Trophoblast cell (in vitro differentiated cells and primary cell): ENCODE measurements around the gene SCP2D1.

Experiments used
- DNase-seq, 2 donors: peaks; one replicate each; pipeline ENCODE4 v3.0.0-alpha.2; 2016
- H2AFZ ChIP-seq: 2 replicates; pipeline ENCODE4 v1.6.1; 2013; ENCODE audit warnings: low read length, moderate library complexity, mild to moderate bottlenecking; ENCODE audit not compliant: insufficient read depth, poor library complexity
- H2AK5ac ChIP-seq: 2 replicates; pipeline ENCODE4 v1.6.1; 2013; ENCODE audit warnings: mild to moderate bottlenecking, low read length
- H2BK120ac ChIP-seq: 2 replicates; pipeline ENCODE4 v1.6.1; 2013; ENCODE audit warnings: low read length, mild to moderate bottlenecking, moderate library complexity; ENCODE audit not compliant: insufficient read depth, poor library complexity
- H2BK12ac ChIP-seq: 2 replicates; pipeline ENCODE4 v1.6.1; 2013; ENCODE audit warnings: mild to moderate bottlenecking, low read length, moderate library complexity
- H2BK5ac ChIP-seq: 2 replicates; pipeline ENCODE4 v1.6.1; 2013; ENCODE audit warnings: low read length, low read depth, moderate library complexity, mild to moderate bottlenecking; ENCODE audit not compliant: poor library complexity
- H3K14ac ChIP-seq: 2 replicates; pipeline ENCODE4 v1.6.1; 2013; ENCODE audit warnings: mild to moderate bottlenecking, low read length
- H3K18ac ChIP-seq: 2 replicates; pipeline ENCODE4 v1.6.1; 2013; ENCODE audit warnings: mild to moderate bottlenecking, low read length
- H3K23ac ChIP-seq: 2 replicates; pipeline ENCODE4 v1.6.1; 2013; ENCODE audit warnings: low read length
- H3K27ac ChIP-seq: 2 replicates; pipeline ENCODE4 v1.5.1; 2013; ENCODE audit warnings: low read depth, mild to moderate bottlenecking, inconsistent platforms, low read length, moderate library complexity
- H3K27me3 ChIP-seq: 2 replicates; pipeline ENCODE4 v1.6.1; 2013; ENCODE audit warnings: inconsistent platforms, mild to moderate bottlenecking, low read length, moderate library complexity; ENCODE audit not compliant: insufficient read depth
- H3K36me3 ChIP-seq, 2 experiments: 1 replicate in 1 of 2; 2 replicates in 1 of 2; pipeline ENCODE4 v1.6.1; 2013; ENCODE audit warnings: low read length in 2 of 2, mild to moderate bottlenecking in 2 of 2, moderate library complexity in 1 of 2; ENCODE audit not compliant: insufficient read depth in 2 of 2, control insufficient read depth in 1 of 2
- H3K4ac ChIP-seq: 2 replicates; pipeline ENCODE4 v1.6.1; 2013; ENCODE audit warnings: low read depth, mild to moderate bottlenecking, low read length, moderate library complexity
- H3K4me1 ChIP-seq, 2 experiments: 1 replicate in 1 of 2; 2 replicates in 1 of 2; pipeline ENCODE4 v1.6.1; 2013; ENCODE audit warnings: low read length in 2 of 2, mild to moderate bottlenecking in 2 of 2, moderate library complexity in 1 of 2; ENCODE audit not compliant: insufficient read depth in 2 of 2, control insufficient read depth in 1 of 2
- H3K4me2 ChIP-seq: 2 replicates; pipeline ENCODE4 v1.6.1; 2013; ENCODE audit warnings: inconsistent platforms, mild to moderate bottlenecking, low read length, moderate library complexity
- H3K4me3 ChIP-seq: 2 replicates; pipeline ENCODE4 v1.5.1; 2013; ENCODE audit warnings: mild to moderate bottlenecking, low read depth, low read length, inconsistent platforms
- H3K79me1 ChIP-seq: one replicate; pipeline ENCODE4 v1.6.1; 2013; ENCODE audit warnings: low read length
- H3K79me2 ChIP-seq: 2 replicates; pipeline ENCODE4 v1.6.1; 2013; ENCODE audit warnings: low read length, mild to moderate bottlenecking; ENCODE audit not compliant: control insufficient read depth, insufficient read depth, poor library complexity
- H3K9ac ChIP-seq: 2 replicates; pipeline ENCODE4 v1.6.1; 2013; ENCODE audit warnings: mild to moderate bottlenecking, low read length
- H3K9me3 ChIP-seq: 2 replicates; pipeline ENCODE4 v1.6.1; 2013; ENCODE audit warnings: low read depth, mild to moderate bottlenecking, control low read depth, inconsistent platforms, low read length; ENCODE audit not compliant: insufficient read depth
- H4K12ac ChIP-seq: 2 replicates; pipeline ENCODE4 v1.6.1; 2013; ENCODE audit warnings: low read depth, mild to moderate bottlenecking, low read length, moderate library complexity
- H4K8ac ChIP-seq: 2 replicates; pipeline ENCODE4 v1.6.1; 2013; ENCODE audit warnings: low read depth, mild to moderate bottlenecking, low read length, moderate library complexity
- H4K91ac ChIP-seq: one replicate; pipeline ENCODE4 v1.6.1; 2013; ENCODE audit warnings: low read depth, mild to moderate bottlenecking, low read length, moderate library complexity
- WGBS: extraction: QIAGEN DNeasy Blood & Tissue Kit; methylation state at CpG from one replicate; pipeline ENCODE4 v1.1.7; 2013; ENCODE audit warnings: missing lambda C conversion rate; ENCODE audit not compliant: insufficient read length, insufficient coverage; ENCODE audit errors: extremely low coverage; 5-methylcytosine and 5-hydroxymethylcytosine counted together

Gene SCP2D1

DNA sequence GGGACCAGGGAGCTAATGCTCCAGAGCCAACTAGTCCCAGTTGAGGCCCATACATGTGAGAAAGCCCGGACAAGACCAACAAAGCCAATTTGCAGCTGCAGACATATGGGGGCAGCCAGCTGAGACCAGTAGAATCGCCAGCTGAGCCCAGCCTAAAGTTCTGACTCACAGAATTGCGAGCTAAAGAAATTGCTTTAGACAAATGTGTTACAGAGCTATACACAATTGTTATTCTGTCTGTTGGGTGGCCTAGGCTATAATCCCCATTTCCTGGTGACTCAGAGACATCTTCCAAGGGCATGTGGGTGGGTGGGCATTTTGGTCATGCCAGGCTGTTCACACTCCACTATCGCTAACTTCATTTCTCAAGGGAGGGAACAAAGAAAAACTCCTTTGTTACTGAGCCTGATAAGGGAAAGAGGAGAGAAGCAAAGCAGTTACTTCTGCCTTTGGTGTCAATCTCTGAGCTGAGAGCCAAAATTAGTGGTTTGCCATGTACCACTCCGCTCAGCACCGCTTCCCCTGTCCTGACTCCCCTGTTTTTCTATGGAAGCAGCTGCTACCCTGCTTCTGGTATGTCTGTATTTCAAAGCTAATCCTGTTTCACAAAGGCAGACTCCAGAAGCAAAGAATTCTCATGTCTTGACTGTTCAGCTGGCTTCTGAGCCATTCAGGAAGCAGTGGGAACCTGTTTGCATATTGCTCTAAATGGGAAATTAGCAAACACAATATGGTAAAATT lies 26.1 kb downstream of the SCP2D1 start:
- no peak overlapping the region for H2BK5ac ChIP-seq
- no peak overlapping the region for H3K4me3 ChIP-seq
- no peak overlapping the region for H4K12ac ChIP-seq
- no peak overlapping the region for H2AK5ac ChIP-seq
- H3K4me1 ChIP-seq = no peaks in the 10 kb centered on the region
- no peaks in the 10 kb centered on the region for H3K79me1 ChIP-seq
- H3K14ac ChIP-seq = no peak overlapping the region
- no peak overlapping the region for H3K9ac ChIP-seq
- H3K27ac ChIP-seq = no peak overlapping the region
- H4K8ac ChIP-seq = no peak overlapping the region
- no CpG with 5 or more reads among the region's 6 CpGs for WGBS
- no peaks in the 10 kb centered on the region for H3K27me3 ChIP-seq
- H2BK120ac ChIP-seq = no peak overlapping the region
- no peaks in the 10 kb centered on the region for H3K36me3 ChIP-seq
- no peak overlapping the region for H3K18ac ChIP-seq
- DNase-seq = no peak
- no peaks in the 10 kb centered on the region for H3K79me2 ChIP-seq
- H2AFZ ChIP-seq = no peak overlapping the region
- no peaks in the 10 kb centered on the region for H3K9me3 ChIP-seq
- H3K4me2 ChIP-seq = no peak overlapping the region
- no peak overlapping the region for H4K91ac ChIP-seq
- H3K4ac ChIP-seq = no peak overlapping the region
- no peak overlapping the region for H2BK12ac ChIP-seq
- H3K23ac ChIP-seq = no peak overlapping the region

DNA sequence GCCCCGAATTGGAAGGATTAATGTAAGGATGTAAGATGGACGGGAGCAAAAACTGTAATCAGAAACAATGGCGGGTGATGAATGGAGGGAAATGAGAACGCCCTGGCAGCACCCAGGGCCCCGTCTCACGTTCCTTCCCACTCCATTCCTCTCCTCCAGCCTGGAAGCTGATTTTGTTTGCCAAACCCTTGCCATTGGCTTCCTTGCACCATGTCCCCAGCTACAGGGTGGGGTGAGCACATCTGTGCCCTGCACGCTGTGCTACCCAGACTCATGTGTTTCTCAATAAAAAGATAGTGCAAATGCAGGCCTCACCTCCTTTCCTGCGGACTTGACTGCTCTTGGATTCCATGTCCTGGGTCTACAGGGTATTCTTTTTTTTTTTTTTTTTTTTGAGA lies 26.7 kb downstream of the SCP2D1 start:
- H3K4me1 ChIP-seq = no peaks in the 10 kb centered on the region
- H4K91ac ChIP-seq = no peak overlapping the region
- no peak overlapping the region for H2AFZ ChIP-seq
- no peak overlapping the region for H2AK5ac ChIP-seq
- H3K79me2 ChIP-seq = no peaks in the 10 kb centered on the region
- H3K9me3 ChIP-seq = no peaks in the 10 kb centered on the region
- no CpG with 5 or more reads among the region's 8 CpGs for WGBS
- no peak overlapping the region for H4K8ac ChIP-seq
- no peak overlapping the region for H2BK120ac ChIP-seq
- no peak overlapping the region for H3K23ac ChIP-seq
- H2BK5ac ChIP-seq = no peak overlapping the region
- no peak overlapping the region for H3K4me2 ChIP-seq
- no peak for DNase-seq
- no peak overlapping the region for H4K12ac ChIP-seq
- H3K9ac ChIP-seq = no peak overlapping the region
- no peak overlapping the region for H3K27ac ChIP-seq
- H3K14ac ChIP-seq = no peak overlapping the region
- H2BK12ac ChIP-seq = no peak overlapping the region
- no peak overlapping the region for H3K4me3 ChIP-seq
- H3K27me3 ChIP-seq = no peaks in the 10 kb centered on the region
- H3K4ac ChIP-seq = no peak overlapping the region
- H3K79me1 ChIP-seq = no peaks in the 10 kb centered on the region
- H3K18ac ChIP-seq = no peak overlapping the region
- H3K36me3 ChIP-seq = no peaks in the 10 kb centered on the region

DNA sequence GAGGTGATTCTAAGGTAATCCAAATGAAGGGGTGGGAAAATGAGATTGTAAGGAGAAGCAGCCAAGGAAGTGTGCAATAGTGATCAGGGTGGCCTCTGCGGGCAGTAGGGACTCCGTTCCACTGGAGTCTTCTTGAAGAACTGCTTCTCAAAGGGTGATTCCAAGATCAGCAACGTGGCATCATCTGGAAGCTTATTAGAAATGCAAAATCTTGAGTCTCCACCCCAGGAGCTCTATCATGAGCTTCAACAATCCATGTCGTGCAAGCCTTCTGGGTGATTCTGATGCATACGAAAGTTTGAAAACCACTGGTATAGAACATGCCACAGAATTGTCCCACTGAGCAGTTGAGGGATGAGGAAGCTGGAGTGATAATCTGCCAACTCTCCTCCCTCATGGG lies 31.4 kb downstream of the SCP2D1 start:
- no peak overlapping the region for H3K27ac ChIP-seq
- no peak overlapping the region for H3K4ac ChIP-seq
- H3K79me2 ChIP-seq = no peaks in the 10 kb centered on the region
- H2BK120ac ChIP-seq = no peak overlapping the region
- H3K18ac ChIP-seq = no peak overlapping the region
- H2BK5ac ChIP-seq = no peak overlapping the region
- H2BK12ac ChIP-seq = no peak overlapping the region
- no peak overlapping the region for H4K12ac ChIP-seq
- no peak overlapping the region for H3K4me3 ChIP-seq
- H3K79me1 ChIP-seq = no peaks in the 10 kb centered on the region
- no peak overlapping the region for H3K9ac ChIP-seq
- H4K91ac ChIP-seq = no peak overlapping the region
- WGBS = no CpG with 5 or more reads among the region's 5 CpGs
- no peaks in the 10 kb centered on the region for H3K36me3 ChIP-seq
- H3K27me3 ChIP-seq = no peaks in the 10 kb centered on the region
- no peak overlapping the region for H2AK5ac ChIP-seq
- H3K9me3 ChIP-seq = no peaks in the 10 kb centered on the region
- no peak overlapping the region for H4K8ac ChIP-seq
- H2AFZ ChIP-seq = no peak overlapping the region
- no peak overlapping the region for H3K4me2 ChIP-seq
- DNase-seq = no peak
- no peak overlapping the region for H3K14ac ChIP-seq
- H3K23ac ChIP-seq = no peak overlapping the region
- no peaks in the 10 kb centered on the region for H3K4me1 ChIP-seq

DNA sequence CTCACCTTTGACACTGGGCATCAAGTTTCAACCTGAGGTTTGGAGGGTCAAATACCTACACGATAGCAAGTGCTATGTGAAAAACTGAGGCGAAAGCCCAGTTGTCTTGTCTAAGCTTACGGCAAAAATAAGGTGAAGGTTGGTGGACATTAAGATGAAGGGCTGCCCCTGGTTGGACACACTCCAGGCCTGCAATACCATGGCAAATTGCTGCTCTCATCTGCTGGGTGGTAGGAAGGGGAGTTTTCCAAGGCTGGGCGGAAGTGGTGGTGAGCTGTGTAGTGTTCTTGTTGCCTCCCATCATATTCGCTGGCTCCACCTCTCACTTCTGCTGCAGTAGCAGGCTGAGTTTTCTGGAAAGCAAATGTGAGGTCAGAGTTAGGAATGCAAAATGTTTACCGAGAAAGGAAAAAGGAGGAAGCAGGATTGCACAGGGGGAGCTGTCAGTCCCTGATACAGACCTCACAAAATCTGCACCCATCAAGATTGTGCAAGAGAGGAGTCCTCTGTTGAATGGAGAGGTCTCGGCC lies 33.7 kb downstream of the SCP2D1 start:
- Histone ChIP-seq H3K27ac (no peak overlapping the region), H3K9ac (no peak overlapping the region), H3K23ac (no peak overlapping the region), H2BK5ac (no peak overlapping the region), H3K79me2 (no peaks in the 10 kb centered on the region), H3K36me3 (no peaks in the 10 kb centered on the region), H3K4ac (no peak overlapping the region), H3K27me3 (no peaks in the 10 kb centered on the region), H2BK120ac (no peak overlapping the region), H2AK5ac (no peak overlapping the region), H4K8ac (no peak overlapping the region), H2BK12ac (no peak overlapping the region), H3K14ac (no peak overlapping the region), H3K18ac (no peak overlapping the region), H4K12ac (no peak overlapping the region), H3K4me3 (no peak overlapping the region), H2AFZ (no peak overlapping the region), H4K91ac (no peak overlapping the region), H3K9me3 (no peaks in the 10 kb centered on the region), H3K4me1 (no peaks in the 10 kb centered on the region), H3K79me1 (no peaks in the 10 kb centered on the region), H3K4me2 (no peak overlapping the region)
- DNase-seq = no peak
- no CpG with 5 or more reads among the region's 7 CpGs for WGBS
